Posterior vena cava (tissue), 2 donors: ENCODE measurements around the gene KLRC3. TPM values are rescaled to one million over a fixed set of nuclear protein-coding genes. Genes with fewer than 3 reads are reported as not detected.
A peak's percentile ranks its signal among the peaks of the same experiment; 100 is the strongest.
"Not testable (repeated sequence)": the region's sequence is repeated elsewhere in the genome, so short reads cannot be mapped to it uniquely, and the experiment has no call there.

Source experiments
- DNase-seq: peaks from one replicate; pipeline ENCODE4 v3.0.0-alpha.2; 2020; ENCODE audit warnings: low spot score
- intact Hi-C, 2 donors: fragments of 100-400 bp; cut with DNase I; formaldehyde crosslinking; loops; one replicate each; pipeline versions ENCODE4 v1.14.1 to v1.14.2; 2022 to 2023
- long read RNA-seq, 2 donors: library from polyadenylated mRNA; unstranded; transcript quantifications; one replicate each; pipeline ENCODE4 v2.0.0, GENCODE V29; 2020 to 2021
- total RNA-seq, 2 donors: library from RNA; stranded (reverse); fragmentation: NEBNext Ultra II Directional; extraction: Animal tissue kit (Norgen Biotek cat#: 25700); gene quantifications; one replicate each; pipeline ENCODE4 v1.2.1, GENCODE V29; 2021
- donor health status: DM: yes; HTN: yes; CAD: no.
- donor health status: DM: yes; HTN: yes; CAD: no.

Gene KLRC3
- total RNA-seq = not detected
- long read RNA-seq, donor 1 = 0 reads
- long read RNA-seq, donor 2 = 0 reads

GRCh38 chr12:10420334-10420733 is at the start of gene KLRC3:
Gene KLRC3, minus strand, starts transcription at chr12:10420595. Its CDS starts 45 bp downstream, at chr12:10420550.
- DNase-seq, intact Hi-C loops: not testable (repeated sequence)

- intact Hi-C loops = no loop called here
Measured at GRCh38 chr12:10469701-10470100, 49.3 kb upstream of the KLRC3 start.

GRCh38 chr12:10466311-10466710 is 45.9 kb upstream of the KLRC3 start:
- intact Hi-C loops = no loop called here

More at GRCh38 chr12:10469701-10470100, 49.3 kb upstream of the KLRC3 start:
- DNase-seq = no peak

GRCh38 chr12:10457760-10458159 is 37.4 kb upstream of the KLRC3 start:
- intact Hi-C loops = no loop called here
- DNase-seq = no peak

More at GRCh38 chr12:10466311-10466710, 45.9 kb upstream of the KLRC3 start:
- DNase-seq = no peak

- DNase-seq = no peak
- intact Hi-C loops = no loop called here
Measured at GRCh38 chr12:10456856-10457255, 36.5 kb upstream of the KLRC3 start.

GRCh38 chr12:10455766-10456165 is 35.4 kb upstream of the KLRC3 start:
- intact Hi-C loops = no loop called here
- DNase-seq = no peak

- intact Hi-C loops = no loop called here
- DNase-seq = no peak
Measured at GRCh38 chr12:10454531-10454930, 34.1 kb upstream of the KLRC3 start.

GRCh38 chr12:10453156-10453555 is 32.8 kb upstream of the KLRC3 start, which contains the start of gene KLRC1:
Gene KLRC1, minus strand, starts transcription at chr12:10453377. Its CDS starts 2,221 bp downstream, at chr12:10451156.
- no peak for DNase-seq
- intact Hi-C loops = no loop called here

GRCh38 chr12:10448236-10448635 is 27.8 kb upstream of the KLRC3 start:
- no peak for DNase-seq

GRCh38 chr12:10446052-10446451 is 25.7 kb upstream of the KLRC3 start:
- intact Hi-C loops, DNase-seq: not testable (repeated sequence)

More at GRCh38 chr12:10448236-10448635, 27.8 kb upstream of the KLRC3 start:
- intact Hi-C loops = no loop called here

- DNase-seq, intact Hi-C loops: not testable (repeated sequence)
Measured at GRCh38 chr12:10441144-10441543, 20.7 kb upstream of the KLRC3 start.

- intact Hi-C loops, DNase-seq: not testable (repeated sequence)
Measured at GRCh38 chr12:10439608-10440274, 19.3 kb upstream of the KLRC3 start.

- intact Hi-C loops, DNase-seq: not testable (repeated sequence)
Measured at GRCh38 chr12:10437601-10438000, 17.2 kb upstream of the KLRC3 start.

- intact Hi-C loops, DNase-seq: not testable (repeated sequence)
Measured at GRCh38 chr12:10435816-10436215, 15.4 kb upstream of the KLRC3 start, which contains the start of gene KLRC2. Gene KLRC2, minus strand, starts transcription at chr12:10436010. Its CDS starts 24 bp downstream, at chr12:10435986.

- intact Hi-C loops, DNase-seq: not testable (repeated sequence)
Measured at GRCh38 chr12:10430623-10431022, 10.2 kb upstream of the KLRC3 start.

GRCh38 chr12:10425938-10426337 is 5.5 kb upstream of the KLRC3 start:
- DNase-seq = peak; percentile 10
- intact Hi-C loops = not testable (repeated sequence)

GRCh38 chr12:10424260-10424899 is 4.0 kb upstream of the KLRC3 start:
- intact Hi-C loops, DNase-seq: not testable (repeated sequence)

GRCh38 chr12:10422159-10422558 is 1.8 kb upstream of the KLRC3 start:
- intact Hi-C loops, DNase-seq: not testable (repeated sequence)

- no peak for DNase-seq
- intact Hi-C loops = no loop called here
Measured at GRCh38 chr12:10409392-10409791, 11.0 kb downstream of the KLRC3 start, which contains the start of gene KLRC4. Gene KLRC4, minus strand, starts transcription at chr12:10409757. Its CDS starts 182 bp downstream, at chr12:10409575.

- DNase-seq = no peak
- intact Hi-C loops = no loop called here
Measured at GRCh38 chr12:10408842-10409241, 11.6 kb downstream of the KLRC3 start.
